OCI-LY1 (cell line): ENCODE results near the gene DOCK4.
A peak's percentile ranks its signal among the peaks of the same experiment; 100 is the strongest.

ENCODE experiments used
- H2AFZ ChIP-seq: fragments of 200-600 bp; sonication (generic), shearing (Covaris generic); 2 replicates; pipeline ENCODE4 v1.6.0; 2014; ENCODE audit warnings: antibody characterized with exemption, mild to moderate bottlenecking, low read length
- H3F3A ChIP-seq: fragments of 200-600 bp; sonication (generic), shearing (Covaris generic); 2 replicates; pipeline ENCODE4 v1.6.0; 2014; ENCODE audit warnings: mild to moderate bottlenecking, antibody characterized with exemption, low read length, moderate library complexity; ENCODE audit not compliant: insufficient read depth
- H3K27ac ChIP-seq: fragments of 200-600 bp; sonication (generic); 2 replicates; pipeline ENCODE4 v1.5.1; 2014; ENCODE audit warnings: low read length, mixed run types, mild to moderate bottlenecking, low read depth; ENCODE audit not compliant: poor library complexity, severe bottlenecking
- H3K27me3 ChIP-seq: fragments of 200-600 bp; sonication (generic); 2 replicates; pipeline ENCODE4 v1.6.0; 2014; ENCODE audit warnings: antibody characterized with exemption, mild to moderate bottlenecking, low read length, moderate library complexity; ENCODE audit not compliant: insufficient read depth
- H3K36me3 ChIP-seq: fragments of 200-600 bp; sonication (generic); 2 replicates; pipeline ENCODE4 v1.6.1; 2014; ENCODE audit warnings: mild to moderate bottlenecking, antibody characterized with exemption, low read length, moderate library complexity, mixed read lengths; ENCODE audit not compliant: insufficient read depth
- H3K4me1 ChIP-seq: fragments of 200-600 bp; sonication (generic); 2 replicates; pipeline ENCODE4 v1.5.1; 2014; ENCODE audit warnings: mild to moderate bottlenecking, low read length, moderate library complexity; ENCODE audit not compliant: insufficient read depth, severe bottlenecking
- H3K4me2 ChIP-seq: fragments of 200-600 bp; sonication (generic), shearing (Covaris generic); 2 replicates; pipeline ENCODE4 v1.6.1; 2014; ENCODE audit warnings: low read length
- H3K4me3 ChIP-seq: fragments of 200-600 bp; sonication (generic); 2 replicates; pipeline ENCODE4 v1.5.1; 2014; ENCODE audit warnings: low read length, low read depth, mild to moderate bottlenecking, mixed read lengths; ENCODE audit not compliant: poor library complexity, severe bottlenecking
- H3K79me2 ChIP-seq: fragments of 200-600 bp; shearing (Covaris generic); 2 replicates; pipeline ENCODE4 v1.6.1; 2016; ENCODE audit warnings: mixed run types, low read length, mixed read lengths; ENCODE audit not compliant: insufficient read depth
- H3K9ac ChIP-seq: fragments of 200-600 bp; sonication (generic), shearing (Covaris generic); 2 replicates; pipeline ENCODE4 v1.6.1; 2014; ENCODE audit warnings: mild to moderate bottlenecking, low read length, mixed read lengths
- H3K9me2 ChIP-seq: fragments of 200-600 bp; sonication (generic), shearing (Covaris generic); 2 replicates; pipeline ENCODE4 v1.6.1; 2014; ENCODE audit warnings: low read depth, mild to moderate bottlenecking, low read length, mixed read lengths
- H3K9me3 ChIP-seq: fragments of 200-600 bp; shearing (Covaris generic); 2 replicates; pipeline ENCODE4 v1.6.1; 2014; ENCODE audit warnings: low read length, mixed read lengths
- H4K20me1 ChIP-seq: fragments of 200-600 bp; sonication (generic), shearing (Covaris generic); 2 replicates; pipeline ENCODE4 v1.6.0; 2016; ENCODE audit warnings: mild to moderate bottlenecking, low read length; ENCODE audit not compliant: insufficient read depth
- CTCF ChIP-seq: fragments of 200-600 bp; sonication (generic), shearing (Covaris generic); IDR thresholded peaks from 2 replicates; pipeline ENCODE4 v1.5.1; 2017; ENCODE audit warnings: mild to moderate bottlenecking, antibody characterized with exemption, low read length, moderate library complexity, mixed read lengths
- EZH2 ChIP-seq: fragments of 200-600 bp; sonication (generic), shearing (Covaris generic); IDR thresholded peaks from 2 replicates; pipeline ENCODE4 v1.8.0; 2017; ENCODE audit warnings: borderline replicate concordance, mixed run types, mild to moderate bottlenecking, antibody characterized with exemption, low read length, moderate library complexity, mixed read lengths

Gene DOCK4

GRCh38 chr7:112160130-112160770 lies 45.9 kb downstream of the DOCK4 start:
- H2AFZ ChIP-seq = no peak overlapping the region
- no peaks in the 10 kb centered on the region for H3K79me2 ChIP-seq
- H3K4me1 ChIP-seq = peaks cover 4% of the 10 kb centered on the region
- H3K36me3 ChIP-seq = no peaks in the 10 kb centered on the region
- no peak overlapping the region for H3K4me3 ChIP-seq
- H3K4me2 ChIP-seq = no peak overlapping the region
- H3K9me3 ChIP-seq = no peaks in the 10 kb centered on the region
- TF ChIP-seq EZH2 (no peak), CTCF (no peak)
- H3K9me2 ChIP-seq = no peaks in the 10 kb centered on the region
- no peak overlapping the region for H3K27ac ChIP-seq
- H3F3A ChIP-seq = no peaks in the 10 kb centered on the region
- no peaks in the 10 kb centered on the region for H3K27me3 ChIP-seq
- H3K9ac ChIP-seq = no peak overlapping the region
- H4K20me1 ChIP-seq = no peaks in the 10 kb centered on the region

DNA sequence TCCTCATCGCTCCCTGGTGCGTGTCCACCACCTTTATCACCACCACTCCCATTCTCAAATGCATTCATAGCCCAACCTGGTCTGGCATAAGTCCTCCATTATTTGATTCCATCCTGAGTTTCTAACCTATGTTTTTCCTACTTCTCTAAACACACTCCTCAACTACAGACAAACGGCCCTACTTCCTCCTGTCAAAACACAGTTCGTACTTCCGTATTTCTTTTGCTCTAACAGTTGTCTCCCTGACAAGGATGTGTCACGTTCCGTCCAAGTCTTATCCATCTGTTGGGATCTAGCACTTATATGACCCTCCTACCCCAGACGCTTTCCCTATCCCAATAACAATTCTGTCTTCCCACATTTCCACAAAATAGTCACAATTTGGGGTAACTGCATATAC lies 46.8 kb downstream of the DOCK4 start:
- H3K27me3 ChIP-seq = no peaks in the 10 kb centered on the region
- no peak overlapping the region for H3K9ac ChIP-seq
- H3F3A ChIP-seq = no peaks in the 10 kb centered on the region
- no peaks in the 10 kb centered on the region for H4K20me1 ChIP-seq
- H3K4me1 ChIP-seq = peaks cover 4% of the 10 kb centered on the region
- H3K4me2 ChIP-seq = peak overlapping the region; percentile 3; the same call in 1 of the 2 replicates
- no peaks in the 10 kb centered on the region for H3K36me3 ChIP-seq
- H2AFZ ChIP-seq = no peak overlapping the region
- H3K79me2 ChIP-seq = no peaks in the 10 kb centered on the region
- no peak for TF ChIP-seq EZH2
- no peak for TF ChIP-seq CTCF
- no peak overlapping the region for H3K4me3 ChIP-seq
- H3K9me3 ChIP-seq = no peaks in the 10 kb centered on the region
- no peaks in the 10 kb centered on the region for H3K9me2 ChIP-seq
- no peak overlapping the region for H3K27ac ChIP-seq

- Histone ChIP-seq H3K27ac (no peak overlapping the region), H3K36me3 (no peaks in the 10 kb centered on the region), H4K20me1 (no peaks in the 10 kb centered on the region), H2AFZ (no peak overlapping the region), H3K4me3 (no peak overlapping the region), H3K4me2 (no peak overlapping the region), H3K4me1 (peaks cover 4% of the 10 kb centered on the region), H3K9ac (no peak overlapping the region), H3K79me2 (no peaks in the 10 kb centered on the region), H3K27me3 (no peaks in the 10 kb centered on the region), H3F3A (no peaks in the 10 kb centered on the region), H3K9me3 (no peaks in the 10 kb centered on the region), H3K9me2 (no peaks in the 10 kb centered on the region)
- TF ChIP-seq CTCF (no peak), EZH2 (no peak)
These were observed 49.1 kb downstream of the DOCK4 start for GRCh38 chr7:112157072-112157471.
